Smooth muscle cell (in vitro differentiated cells): ENCODE data around the gene SRBD1. TPM values are rescaled to one million over a fixed set of nuclear protein-coding genes. Genes with fewer than 3 reads are reported as not detected.

ENCODE experiments used
- DNase-seq: peaks from one replicate; lab custom pipeline; 2025; ENCODE audit not compliant: unreplicated experiment; lab: John Stamatoyannopoulos, UW
- H2AFZ ChIP-seq: fragments of 200-600 bp; sonication (generic); 2 replicates; pipeline ENCODE4 v1.6.0; 2016; ENCODE audit warnings: antibody characterized with exemption, low read depth, mild to moderate bottlenecking
- H3F3A ChIP-seq: fragments of 200-600 bp; sonication (generic); 2 replicates; pipeline ENCODE4 v1.6.0; 2017; ENCODE audit warnings: antibody characterized with exemption, low read depth
- H3K27ac ChIP-seq: fragments of 200-600 bp; sonication (generic); 2 replicates; pipeline ENCODE4 v1.5.1; 2016; ENCODE audit warnings: low read depth, mild to moderate bottlenecking
- H3K27me3 ChIP-seq: fragments of 200-600 bp; sonication (generic); 2 replicates; pipeline ENCODE4 v1.6.1; 2016; ENCODE audit warnings: low read depth, mild to moderate bottlenecking
- H3K36me3 ChIP-seq: fragments of 200-600 bp; sonication (generic); 2 replicates; pipeline ENCODE4 v1.5.1; 2016; ENCODE audit warnings: low read depth
- H3K4me1 ChIP-seq: fragments of 200-600 bp; sonication (generic); 2 replicates; pipeline ENCODE4 v1.5.1; 2016; ENCODE audit warnings: low read depth
- H3K4me2 ChIP-seq: fragments of 200-600 bp; sonication (generic); 2 replicates; pipeline ENCODE4 v1.6.0; 2016; ENCODE audit warnings: mild to moderate bottlenecking
- H3K4me3 ChIP-seq: fragments of 200-600 bp; sonication (generic); 2 replicates; pipeline ENCODE4 v1.5.1; 2016; ENCODE audit warnings: mild to moderate bottlenecking
- H3K79me2 ChIP-seq: fragments of 200-600 bp; sonication (generic); 2 replicates; pipeline ENCODE4 v1.6.0; 2016; ENCODE audit warnings: low read depth, mild to moderate bottlenecking
- H3K9ac ChIP-seq: fragments of 200-600 bp; sonication (generic); 2 replicates; pipeline ENCODE4 v1.6.0; 2016; ENCODE audit warnings: low read depth
- H3K9me3 ChIP-seq: fragments of 200-600 bp; sonication (generic); replicated peaks from 2 replicates; pipeline ENCODE4 v1.5.1; 2016; ENCODE audit warnings: low read depth
- H4K20me1 ChIP-seq: fragments of 200-600 bp; sonication (generic); 2 replicates; pipeline ENCODE4 v1.6.0; 2016; ENCODE audit warnings: low read depth
- CTCF ChIP-seq: fragments of 200-600 bp; sonication (generic); IDR thresholded peaks from 2 replicates; pipeline ENCODE4 v1.5.1; 2017; ENCODE audit warnings: borderline replicate concordance, mild to moderate bottlenecking, antibody characterized with exemption; ENCODE audit not compliant: insufficient read depth, poor library complexity, severe bottlenecking
- WGBS: methylation state at CpG from one replicate; pipeline ENCODE4 v1.1.7; 2016; ENCODE audit warnings: low lambda C conversion rate; 5-methylcytosine and 5-hydroxymethylcytosine counted together
- polyA plus RNA-seq: library from polyadenylated mRNA; unstranded; fragments of >200 nt; fragmentation: Nextera tagmentation; extraction: Ambion mirVana; gene quantifications from 2 replicates; pipeline ENCODE4 v1.2.1, GENCODE V29; 2016
- total RNA-seq: library from RNA; depleted of rRNA; stranded (reverse); fragments of >200 nt; gene quantifications from 2 replicates; pipeline ENCODE4 v1.2.3, GENCODE V29; 2014

Gene SRBD1
- total and polyA plus RNA-seq, 2 experiments from 2014 or later, result 11.1 to 22.5 TPM

GRCh38 chr2:45616658-45617411, 5.8 kb upstream of the SRBD1 start:
- Histone ChIP-seq H3K9me3 (no peaks in the 10 kb centered on the region), H2AFZ (no peak overlapping the region), H3F3A (no peaks in the 10 kb centered on the region), H4K20me1 (no peaks in the 10 kb centered on the region), H3K4me1 (no peaks in the 10 kb centered on the region), H3K79me2 (no peaks in the 10 kb centered on the region), H3K27me3 (no peaks in the 10 kb centered on the region), H3K36me3 (no peaks in the 10 kb centered on the region), H3K4me2 (no peak overlapping the region), H3K27ac (no peak overlapping the region), H3K4me3 (no peak overlapping the region), H3K9ac (no peak overlapping the region)
- DNase-seq, result no peak
- TF ChIP-seq CTCF, result no peak
- WGBS, result 59% methylated on average over 4 of the region's 4 CpGs

GRCh38 chr2:45614871-45615415, 3.9 kb upstream of the SRBD1 start:
- Histone ChIP-seq H3K9me3 (no peaks in the 10 kb centered on the region), H3K36me3 (no peaks in the 10 kb centered on the region), H3F3A (no peaks in the 10 kb centered on the region), H3K4me3 (no peak overlapping the region), H4K20me1 (no peaks in the 10 kb centered on the region), H3K79me2 (peaks cover 5% of the 10 kb centered on the region), H3K4me1 (peaks cover 4% of the 10 kb centered on the region), H2AFZ (no peak overlapping the region), H3K4me2 (no peak overlapping the region), H3K9ac (no peak overlapping the region), H3K27ac (no peak overlapping the region), H3K27me3 (no peaks in the 10 kb centered on the region)
- WGBS, result 65% methylated on average over 3 of the region's 3 CpGs
- no peak for TF ChIP-seq CTCF
- no peak for DNase-seq

GRCh38 chr2:45614330-45614729, 3.3 kb upstream of the SRBD1 start:
- H2AFZ ChIP-seq, result no peak overlapping the region
- H3K4me1 ChIP-seq, result peaks cover 6% of the 10 kb centered on the region
- no peak overlapping the region for H3K4me2 ChIP-seq
- no peak overlapping the region for H3K27ac ChIP-seq
- peaks cover 11% of the 10 kb centered on the region for H3K79me2 ChIP-seq
- no peak overlapping the region for H3K4me3 ChIP-seq
- no peaks in the 10 kb centered on the region for H3K36me3 ChIP-seq
- WGBS, result 80% methylated on average over 1 of the region's 1 CpG
- no peaks in the 10 kb centered on the region for H3K9me3 ChIP-seq
- no peaks in the 10 kb centered on the region for H4K20me1 ChIP-seq
- no peaks in the 10 kb centered on the region for H3F3A ChIP-seq
- no peak overlapping the region for H3K9ac ChIP-seq
- no peak for DNase-seq
- no peaks in the 10 kb centered on the region for H3K27me3 ChIP-seq
- no peak for TF ChIP-seq CTCF

GRCh38 chr2:45612731-45613130, 1.7 kb upstream of the SRBD1 start:
- peaks cover 27% of the 10 kb centered on the region for H3K79me2 ChIP-seq
- H3K36me3 ChIP-seq, result no peaks in the 10 kb centered on the region
- H3F3A ChIP-seq, result no peaks in the 10 kb centered on the region
- H2AFZ ChIP-seq, result peak overlapping the region; percentile 17
- peaks cover 8% of the 10 kb centered on the region for H4K20me1 ChIP-seq
- TF ChIP-seq CTCF, result no peak
- no peak overlapping the region for H3K9ac ChIP-seq
- no peak overlapping the region for H3K27ac ChIP-seq
- no peak overlapping the region for H3K4me3 ChIP-seq
- H3K27me3 ChIP-seq, result no peaks in the 10 kb centered on the region
- WGBS, result 85% methylated on average over 2 of the region's 2 CpGs
- DNase-seq, result no peak
- H3K9me3 ChIP-seq, result no peaks in the 10 kb centered on the region
- no peak overlapping the region for H3K4me2 ChIP-seq
- H3K4me1 ChIP-seq, result peaks cover 6% of the 10 kb centered on the region
